Astrocyte of the cerebellum (primary cell): ENCODE data around the gene NOP14.

Experiments used
- DNase-seq: peaks from one replicate; pipeline ENCODE4 v3.0.0-alpha.2; 2011; ENCODE audit warnings: low read depth
- H3K4me3 ChIP-seq: 2 replicates; pipeline ENCODE4 v1.5.1; 2011; ENCODE audit warnings: mild to moderate bottlenecking, low read depth, low read length, moderate library complexity
- CTCF ChIP-seq: IDR thresholded peaks from 2 replicates; pipeline ENCODE4 v1.5.1; 2012; ENCODE audit warnings: low read length, low read depth, moderate library complexity, mild to moderate bottlenecking; ENCODE audit errors: missing control alignments
- in situ Hi-C: cut with HindIII; loops from 2 replicates; pipeline ENCODE4 v1.10.0; 2017; ENCODE audit warnings: low sequenced_read_pairs

Gene NOP14

GRCh38 chr4:2944586-2945526 is 18.4 kb downstream of the NOP14 start:
- DNase-seq: no peak
- H3K4me3 ChIP-seq: no peak overlapping the region
- in situ Hi-C loops: no loop called here
- no peak for TF ChIP-seq CTCF

GRCh38 chr4:2944091-2944482 is 19.1 kb downstream of the NOP14 start:
- no peak for TF ChIP-seq CTCF
- in situ Hi-C loops: no loop called here
- DNase-seq: no peak
- H3K4me3 ChIP-seq: no peak overlapping the region

GRCh38 chr4:2943364-2944090 is 19.7 kb downstream of the NOP14 start:
- DNase-seq: no peak
- H3K4me3 ChIP-seq: no peak overlapping the region
- no peak for TF ChIP-seq CTCF
- in situ Hi-C loops: no loop called here

- no peak overlapping the region for H3K4me3 ChIP-seq
- no peak for DNase-seq
- in situ Hi-C loops: no loop called here
- TF ChIP-seq CTCF: no peak
These were observed 20.5 kb downstream of the NOP14 start for GRCh38 chr4:2942532-2943363.

- no peak for TF ChIP-seq CTCF
- H3K4me3 ChIP-seq: no peak overlapping the region
- no peak for DNase-seq
- in situ Hi-C loops: no loop called here
These were observed 21.1 kb downstream of the NOP14 start for GRCh38 chr4:2942037-2942531.
